ENCODE data around the gene UBE3B.

- TF ChIP-seq CTCF (IDR thresholded peaks at IDR 0.05), result no peak
- TF ChIP-seq EZH2phosphoT487 (IDR thresholded peaks at IDR 0.05), result no peak
Observed at GRCh38 chr12:109555431-109556315, 78.2 kb downstream of the UBE3B start.
